ENCODE data around the gene FMR1.

- TF ChIP-seq GLIS3 (CRISPR knock-in tag; IDR thresholded peaks at IDR 0.05) = no peak
- TF ChIP-seq ISL1 (CRISPR knock-in tag; IDR thresholded peaks at IDR 0.05) = no peak
- TF ChIP-seq ZFP30 (CRISPR knock-in tag; IDR thresholded peaks at IDR 0.05) = no peak
- no peak for TF ChIP-seq ZFP3 (CRISPR knock-in tag; IDR thresholded peaks at IDR 0.05)
- TF ChIP-seq PATZ1 (CRISPR knock-in tag; IDR thresholded peaks at IDR 0.05; ENCODE audit: borderline replicate concordance) = no peak
- no peak for TF ChIP-seq CREB5 (CRISPR knock-in tag; IDR thresholded peaks at IDR 0.05; ENCODE audit: low read depth)
These were observed 50.8 kb downstream of the FMR1 start for GRCh38 chrX:147962476-147962875.

All from SK-N-SH treated with all-trans-retinoic acid at 6 μM for 48 hours (cell line).